Measurements from ENCODE around the gene GTPBP3. TPM values are rescaled to one million over a fixed set of nuclear protein-coding genes. Genes with fewer than 3 reads are reported as not detected.

The GTPBP3 gene
- total and polyA plus RNA-seq, 2 of the 13 experiments (the other 11 are each of a cell fraction or from before 2014, with no cell fraction given): 17.5 to 30.0 TPM

GRCh38 chr19:17378271-17378670 lies 40.9 kb downstream of the GTPBP3 start:
- no peak overlapping the region for H3K27ac ChIP-seq (ENCODE audit: extremely low read length, insufficient read depth, low read length)
- peaks cover 0 to 8% of the 10 kb centered on the region in 2 experiments; a peak in 3 of 5 replicates for H3K27me3 ChIP-seq (ENCODE audit: control insufficient read depth in 1 of 2, insufficient read depth in 2 of 2, low read length in 2 of 2)
- no peak for TF ChIP-seq HDAC2 (CRISPR knock-in tag; IDR thresholded peaks at IDR 0.05)
- no peak for TF ChIP-seq POGZ (CRISPR knock-in tag; IDR thresholded peaks at IDR 0.05)
- no peak for TF ChIP-seq MYC (CRISPR knock-in tag; IDR thresholded peaks at IDR 0.05; ENCODE audit: borderline replicate concordance)
- TF ChIP-seq IKZF4 (CRISPR knock-in tag; IDR thresholded peaks at IDR 0.05; ENCODE audit: borderline replicate concordance, low read depth, not compliant biosample characterization): no peak
- no peak for TF ChIP-seq RXRB (CRISPR knock-in tag; IDR thresholded peaks at IDR 0.05; ENCODE audit: borderline replicate concordance)
- TF ChIP-seq THYN1 (CRISPR knock-in tag; IDR thresholded peaks at IDR 0.05; ENCODE audit: borderline replicate concordance, low read depth): no peak
- TF ChIP-seq ARID2 (CRISPR knock-in tag; IDR thresholded peaks at IDR 0.05; ENCODE audit: borderline replicate concordance): no peak
- no peak for TF ChIP-seq JDP2 (CRISPR knock-in tag; IDR thresholded peaks at IDR 0.05; ENCODE audit: borderline replicate concordance)
- TF ChIP-seq ZNF644 (CRISPR knock-in tag; IDR thresholded peaks at IDR 0.05; ENCODE audit: low read depth): no peak
- no peak for TF ChIP-seq ZSCAN30 (CRISPR knock-in tag; IDR thresholded peaks at IDR 0.05)
- TF ChIP-seq HOXD1 (CRISPR knock-in tag; IDR thresholded peaks at IDR 0.05): no peak
- no peak for TF ChIP-seq ZNF672 (CRISPR knock-in tag; IDR thresholded peaks at IDR 0.05)
- no peak for TF ChIP-seq NFE2 (CRISPR knock-in tag; IDR thresholded peaks at IDR 0.05)
- TF ChIP-seq GFI1 (CRISPR knock-in tag; IDR thresholded peaks at IDR 0.05; ENCODE audit: borderline replicate concordance): no peak
- peaks cover 24% of the 10 kb centered on the region for H3K4me1 ChIP-seq (ENCODE audit: insufficient read depth, low read length)
- H4K20me1 ChIP-seq (ENCODE audit: insufficient read depth, low read length): no peaks in the 10 kb centered on the region
- H3K36me3 ChIP-seq (replicated peaks in 1 of 2; ENCODE audit: control insufficient read depth in 1 of 2, insufficient read depth in 2 of 2, low read length in 2 of 2): no peaks in the 10 kb centered on the region
- H3K79me2 ChIP-seq (ENCODE audit: insufficient read depth, low read length): no peaks in the 10 kb centered on the region
- H3K4me3 ChIP-seq (replicated peaks in 1 of 3; ENCODE audit: insufficient read depth in 1 of 3, low read depth in 2 of 3, low read length in 3 of 3): no peak overlapping the region
- no peak overlapping the region for H3K4me2 ChIP-seq (ENCODE audit: low read depth, low read length)
- ATAC-seq (no peak), DNase-seq (ENCODE audit: low spot score) (no peak), FAIRE-seq (no peak)
- 61% methylated on average over 8 of the region's 13 CpGs for WGBS (ENCODE audit: low lambda C conversion rate)
- H2AFZ ChIP-seq (ENCODE audit: low read length): peak overlapping the region; percentile 11
- POLR2A ChIA-PET: no interaction called here
- intact Hi-C loops (cut with micrococcal nuclease; ENCODE audit: unreplicated experiment): no loop called here
- CTCF ChIA-PET (ENCODE audit: low intra/inter-chr PET ratio, low total read pairs): no interaction called here
- H3K9me3 ChIP-seq (ENCODE audit: low read length): no peaks in the 10 kb centered on the region
- BruUV-seq (replicated peaks): no TSS peak
- no peak overlapping the region for H3K9ac ChIP-seq (ENCODE audit: insufficient read depth, low read depth, low read length)
- in situ Hi-C loops (cut with HindIII; ENCODE audit: extremely low pct_ligation_motif_present, low pct_unique_long_range_greater_than_20kb): no loop called here
